HEK293 (cell line): Measurements from ENCODE around the gene CBX2.

Experiments used
- CTCF ChIA-PET: fragments of 350-600 bp; formaldehyde crosslinking; extraction: SDS; loops from one replicate; lab custom pipeline; 2021; ENCODE audit warnings: antibody characterized with exemption; lab: Yijun Ruan, JAX
- POLR2A ChIA-PET: fragments of 300-600 bp; formaldehyde crosslinking; extraction: SDS; loops from one replicate; lab custom pipeline; 2020; ENCODE audit warnings: antibody characterized with exemption, inconsistent platforms; lab: Yijun Ruan, JAX
- H3K27ac ChIP-seq: fragments of 200-500 bp; sonication (Bioruptor generic); 2 replicates; pipeline ENCODE4 v1.5.1; 2014; ENCODE audit warnings: low read depth, low read length, control low read depth, inconsistent platforms; ENCODE audit errors: extremely low read depth
- H3K36me3 ChIP-seq, 2 experiments: fragments of 200-500 bp in 1 of 2; sonication (Bioruptor generic) in 1 of 2; 1 replicate in 1 of 2; 2 replicates in 1 of 2; pipeline ENCODE4 v1.5.1; 2014 to 2017; ENCODE audit warnings: inconsistent platforms in 2 of 2, low read length in 2 of 2; ENCODE audit not compliant: control insufficient read depth in 2 of 2, insufficient read depth in 1 of 2
- H3K4me1 ChIP-seq: fragments of 200-500 bp; sonication (Bioruptor generic); 2 replicates; pipeline ENCODE4 v1.5.1; 2014; ENCODE audit warnings: mild to moderate bottlenecking, low read length, inconsistent platforms; ENCODE audit not compliant: control insufficient read depth, insufficient read depth
- H3K4me3 ChIP-seq: 2 replicates; pipeline ENCODE4 v1.5.1; 2011; ENCODE audit warnings: low read depth, mild to moderate bottlenecking, control low read depth, low read length, moderate library complexity
- H3K9me3 ChIP-seq: fragments of 200-500 bp; sonication (Bioruptor generic); 2 replicates; pipeline ENCODE4 v1.5.1; 2014; ENCODE audit warnings: low read depth, low read length, inconsistent platforms; ENCODE audit not compliant: control insufficient read depth, insufficient read depth
- KLF7 ChIP-seq: fragments of 450-650 bp; formaldehyde crosslinking; IDR thresholded peaks from 2 replicates; pipeline ENCODE4 v1.5.1; 2016; ENCODE audit warnings: missing biosample characterization, missing genetic modification characterization, borderline replicate concordance
- KLF8 ChIP-seq: fragments of 450-650 bp; formaldehyde crosslinking; IDR thresholded peaks from 2 replicates; pipeline ENCODE4 v1.5.1; 2016; ENCODE audit warnings: missing biosample characterization, missing genetic modification characterization
- MEIS1 ChIP-seq: sonication (generic); formaldehyde crosslinking; IDR thresholded peaks from 2 replicates; pipeline ENCODE4 v1.8.1; 2022; ENCODE audit warnings: missing genetic modification reagents, mild to moderate bottlenecking, borderline replicate concordance
- PATZ1 ChIP-seq: fragments of 450-650 bp; formaldehyde crosslinking; IDR thresholded peaks from 2 replicates; pipeline ENCODE4 v1.5.1; 2016; ENCODE audit warnings: missing biosample characterization, missing genetic modification characterization
- ZBTB17 ChIP-seq: fragments of 450-650 bp; formaldehyde crosslinking; IDR thresholded peaks from 2 replicates; pipeline ENCODE4 v1.5.1; 2016; ENCODE audit warnings: missing biosample characterization, missing genetic modification characterization
- ZNF138 ChIP-seq: fragments of 450-650 bp; formaldehyde crosslinking; IDR thresholded peaks from 2 replicates; pipeline ENCODE4 v1.5.1; 2016; ENCODE audit warnings: missing biosample characterization, missing genetic modification characterization, borderline replicate concordance
- ZNF146 ChIP-seq: fragments of 450-650 bp; formaldehyde crosslinking; IDR thresholded peaks from 2 replicates; pipeline ENCODE4 v1.5.1; 2016; ENCODE audit warnings: missing biosample characterization, missing genetic modification characterization
- ZNF2 ChIP-seq: fragments of 450-650 bp; formaldehyde crosslinking; IDR thresholded peaks from 2 replicates; pipeline ENCODE4 v1.5.1; 2016; ENCODE audit warnings: missing biosample characterization, missing genetic modification characterization
- ZNF24 ChIP-seq: fragments of 450-650 bp; formaldehyde crosslinking; IDR thresholded peaks from 2 replicates; pipeline ENCODE4 v1.5.1; 2016; ENCODE audit warnings: missing biosample characterization, missing genetic modification characterization
- ZNF544 ChIP-seq: fragments of 450-650 bp; formaldehyde crosslinking; IDR thresholded peaks from 2 replicates; pipeline ENCODE4 v1.5.0; 2017; ENCODE audit warnings: missing biosample characterization, missing genetic modification characterization
- TF ChIP-seq, protein P1 (sequence below): fragments of 450-650 bp; formaldehyde crosslinking; IDR thresholded peaks from 2 replicates; pipeline ENCODE4 v1.5.1; 2016; ENCODE audit warnings: missing biosample characterization, missing genetic modification characterization
- TF ChIP-seq, protein P2 (sequence below): fragments of 450-650 bp; formaldehyde crosslinking; IDR thresholded peaks from 2 replicates; pipeline ENCODE4 v1.5.1; 2017; ENCODE audit warnings: missing biosample characterization, missing genetic modification characterization
- TF ChIP-seq, protein P3 (sequence below): fragments of 450-650 bp; formaldehyde crosslinking; IDR thresholded peaks from 2 replicates; pipeline ENCODE4 v1.5.1; 2016; ENCODE audit warnings: missing biosample characterization, missing genetic modification characterization

CBX2 gene

GRCh38 chr17:79801156-79802038 lies 23.4 kb downstream of the CBX2 start (continued):
- TF ChIP-seq, protein P1, sequence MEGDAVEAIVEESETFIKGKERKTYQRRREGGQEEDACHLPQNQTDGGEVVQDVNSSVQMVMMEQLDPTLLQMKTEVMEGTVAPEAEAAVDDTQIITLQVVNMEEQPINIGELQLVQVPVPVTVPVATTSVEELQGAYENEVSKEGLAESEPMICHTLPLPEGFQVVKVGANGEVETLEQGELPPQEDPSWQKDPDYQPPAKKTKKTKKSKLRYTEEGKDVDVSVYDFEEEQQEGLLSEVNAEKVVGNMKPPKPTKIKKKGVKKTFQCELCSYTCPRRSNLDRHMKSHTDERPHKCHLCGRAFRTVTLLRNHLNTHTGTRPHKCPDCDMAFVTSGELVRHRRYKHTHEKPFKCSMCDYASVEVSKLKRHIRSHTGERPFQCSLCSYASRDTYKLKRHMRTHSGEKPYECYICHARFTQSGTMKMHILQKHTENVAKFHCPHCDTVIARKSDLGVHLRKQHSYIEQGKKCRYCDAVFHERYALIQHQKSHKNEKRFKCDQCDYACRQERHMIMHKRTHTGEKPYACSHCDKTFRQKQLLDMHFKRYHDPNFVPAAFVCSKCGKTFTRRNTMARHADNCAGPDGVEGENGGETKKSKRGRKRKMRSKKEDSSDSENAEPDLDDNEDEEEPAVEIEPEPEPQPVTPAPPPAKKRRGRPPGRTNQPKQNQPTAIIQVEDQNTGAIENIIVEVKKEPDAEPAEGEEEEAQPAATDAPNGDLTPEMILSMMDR (tag by site-specific recombination), result peak; percentile 52
- TF ChIP-seq PATZ1 (tag by site-specific recombination) (0 out of 2 replicates have a peak, but pooled peaks have one; percentile 36), ZNF544 (tag by site-specific recombination) (no peak), MEIS1 (CRISPR knock-in tag) (no peak), ZNF24 (tag by site-specific recombination) (no peak), KLF7 (tag by site-specific recombination) (peak; percentile 76), ZNF138 (tag by site-specific recombination) (no peak), ZNF2 (tag by site-specific recombination) (peak; percentile 62; the same call in 1 of the 2 replicates), KLF8 (tag by site-specific recombination) (peak; percentile 76; the same call in 1 of the 2 replicates)
- TF ChIP-seq, all 188 proteins: peak for 41

- H3K4me3 ChIP-seq, result no peak overlapping the region
- peaks cover 16% of the 10 kb centered on the region for H3K4me1 ChIP-seq
- H3K9me3 ChIP-seq, result no peaks in the 10 kb centered on the region
- H3K36me3 ChIP-seq, result no peaks in the 10 kb centered on the region
- ChIA-PET POLR2A (interaction anchor here (0.7 to 2.0 kb wide), 5 partner anchors 9 to 189 kb away, joined by 3 to 20 read pairs (median 4); partner anchors contain the start of gene CBX4), CTCF (interaction anchor here (0.5 to 2.1 kb wide), 9 partner anchors 13 to 203 kb away, joined by 3 to 7 read pairs (median 4); no protein-coding TSS in a partner anchor)
- no peak for TF ChIP-seq ZNF146 (tag by site-specific recombination)
- TF ChIP-seq, protein P2, sequence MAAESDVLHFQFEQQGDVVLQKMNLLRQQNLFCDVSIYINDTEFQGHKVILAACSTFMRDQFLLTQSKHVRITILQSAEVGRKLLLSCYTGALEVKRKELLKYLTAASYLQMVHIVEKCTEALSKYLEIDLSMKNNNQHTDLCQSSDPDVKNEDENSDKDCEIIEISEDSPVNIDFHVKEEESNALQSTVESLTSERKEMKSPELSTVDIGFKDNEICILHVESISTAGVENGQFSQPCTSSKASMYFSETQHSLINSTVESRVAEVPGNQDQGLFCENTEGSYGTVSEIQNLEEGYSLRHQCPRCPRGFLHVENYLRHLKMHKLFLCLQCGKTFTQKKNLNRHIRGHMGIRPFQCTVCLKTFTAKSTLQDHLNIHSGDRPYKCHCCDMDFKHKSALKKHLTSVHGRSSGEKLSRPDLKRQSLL (tag by site-specific recombination), result no peak
- TF ChIP-seq, protein P3, sequence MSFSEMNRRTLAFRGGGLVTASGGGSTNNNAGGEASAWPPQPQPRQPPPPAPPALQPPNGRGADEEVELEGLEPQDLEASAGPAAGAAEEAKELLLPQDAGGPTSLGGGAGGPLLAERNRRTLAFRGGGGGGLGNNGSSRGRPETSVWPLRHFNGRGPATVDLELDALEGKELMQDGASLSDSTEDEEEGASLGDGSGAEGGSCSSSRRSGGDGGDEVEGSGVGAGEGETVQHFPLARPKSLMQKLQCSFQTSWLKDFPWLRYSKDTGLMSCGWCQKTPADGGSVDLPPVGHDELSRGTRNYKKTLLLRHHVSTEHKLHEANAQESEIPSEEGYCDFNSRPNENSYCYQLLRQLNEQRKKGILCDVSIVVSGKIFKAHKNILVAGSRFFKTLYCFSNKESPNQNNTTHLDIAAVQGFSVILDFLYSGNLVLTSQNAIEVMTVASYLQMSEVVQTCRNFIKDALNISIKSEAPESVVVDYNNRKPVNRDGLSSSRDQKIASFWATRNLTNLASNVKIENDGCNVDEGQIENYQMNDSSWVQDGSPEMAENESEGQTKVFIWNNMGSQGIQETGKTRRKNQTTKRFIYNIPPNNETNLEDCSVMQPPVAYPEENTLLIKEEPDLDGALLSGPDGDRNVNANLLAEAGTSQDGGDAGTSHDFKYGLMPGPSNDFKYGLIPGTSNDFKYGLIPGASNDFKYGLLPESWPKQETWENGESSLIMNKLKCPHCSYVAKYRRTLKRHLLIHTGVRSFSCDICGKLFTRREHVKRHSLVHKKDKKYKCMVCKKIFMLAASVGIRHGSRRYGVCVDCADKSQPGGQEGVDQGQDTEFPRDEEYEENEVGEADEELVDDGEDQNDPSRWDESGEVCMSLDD (tag by site-specific recombination), result no peak
- TF ChIP-seq ZBTB17 (tag by site-specific recombination), result no peak
- no peak overlapping the region for H3K27ac ChIP-seq
Observed at GRCh38 chr17:79802039-79802735, 24.2 kb downstream of the CBX2 start.
